GM12864 (cell line): ENCODE results near the gene ARHGAP24.

Source experiments
- DNase-seq: peaks from one replicate; pipeline ENCODE4 v3.0.0-alpha.2; 2011; ENCODE audit warnings: low read depth
- H3K4me3 ChIP-seq: 2 replicates; pipeline ENCODE4 v1.5.1; 2011; ENCODE audit warnings: mild to moderate bottlenecking, low read depth, low read length, control low read depth
- TF ChIP-seq, protein P1 (sequence below): IDR thresholded peaks from 2 replicates; pipeline ENCODE4 v1.5.1; 2011; ENCODE audit warnings: low read depth, mild to moderate bottlenecking, moderate library complexity, low read length, control low read depth, inconsistent platforms; ENCODE audit errors: missing control alignments

ARHGAP24 gene

DNA sequence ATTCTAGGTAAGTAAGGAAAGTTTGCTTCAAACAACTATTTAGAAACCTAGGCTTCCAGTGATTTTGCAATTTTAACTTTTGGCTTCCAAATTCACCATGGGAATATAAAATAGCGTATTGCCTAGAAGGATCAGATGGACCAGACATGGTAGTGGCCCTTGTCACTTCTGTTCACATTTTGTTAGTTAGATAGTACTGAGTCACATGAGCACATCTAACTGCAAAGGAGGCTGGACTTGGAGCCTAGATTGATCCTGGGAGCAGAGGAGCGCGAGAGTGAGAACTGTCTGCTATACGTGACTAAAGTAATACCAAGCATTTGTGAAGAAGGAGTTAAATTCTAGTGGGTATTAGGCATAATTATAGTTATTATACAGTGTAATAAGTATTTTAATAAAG lies 102.4 kb downstream of the ARHGAP24 start:
- DNase-seq = no peak
- TF ChIP-seq, protein P1, sequence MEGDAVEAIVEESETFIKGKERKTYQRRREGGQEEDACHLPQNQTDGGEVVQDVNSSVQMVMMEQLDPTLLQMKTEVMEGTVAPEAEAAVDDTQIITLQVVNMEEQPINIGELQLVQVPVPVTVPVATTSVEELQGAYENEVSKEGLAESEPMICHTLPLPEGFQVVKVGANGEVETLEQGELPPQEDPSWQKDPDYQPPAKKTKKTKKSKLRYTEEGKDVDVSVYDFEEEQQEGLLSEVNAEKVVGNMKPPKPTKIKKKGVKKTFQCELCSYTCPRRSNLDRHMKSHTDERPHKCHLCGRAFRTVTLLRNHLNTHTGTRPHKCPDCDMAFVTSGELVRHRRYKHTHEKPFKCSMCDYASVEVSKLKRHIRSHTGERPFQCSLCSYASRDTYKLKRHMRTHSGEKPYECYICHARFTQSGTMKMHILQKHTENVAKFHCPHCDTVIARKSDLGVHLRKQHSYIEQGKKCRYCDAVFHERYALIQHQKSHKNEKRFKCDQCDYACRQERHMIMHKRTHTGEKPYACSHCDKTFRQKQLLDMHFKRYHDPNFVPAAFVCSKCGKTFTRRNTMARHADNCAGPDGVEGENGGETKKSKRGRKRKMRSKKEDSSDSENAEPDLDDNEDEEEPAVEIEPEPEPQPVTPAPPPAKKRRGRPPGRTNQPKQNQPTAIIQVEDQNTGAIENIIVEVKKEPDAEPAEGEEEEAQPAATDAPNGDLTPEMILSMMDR = no peak

DNA sequence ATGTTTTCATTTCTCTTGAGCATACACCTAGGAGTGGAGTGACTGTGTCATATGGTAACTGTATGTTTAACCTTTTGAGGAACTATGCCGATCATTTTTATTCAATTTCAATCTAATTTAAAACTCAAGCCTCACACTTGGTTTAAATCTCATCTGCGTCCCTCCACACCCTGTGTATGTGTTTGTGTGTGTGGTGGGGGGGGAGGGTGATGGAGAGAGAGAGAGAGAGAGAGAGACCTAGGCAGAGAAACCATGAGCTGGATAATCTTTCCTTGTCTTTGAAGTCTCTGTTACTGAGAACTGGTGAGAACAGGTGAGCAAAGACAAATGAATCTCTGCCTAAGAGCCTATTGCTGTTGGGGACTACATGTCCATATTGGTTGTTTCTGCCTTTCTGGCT lies 105.0 kb downstream of the ARHGAP24 start:
- no peak overlapping the region for H3K4me3 ChIP-seq
- TF ChIP-seq, protein P1 = no peak
- DNase-seq = no peak

More for the DNA sequence above, 102.4 kb downstream of the ARHGAP24 start:
- no peak overlapping the region for H3K4me3 ChIP-seq

DNA sequence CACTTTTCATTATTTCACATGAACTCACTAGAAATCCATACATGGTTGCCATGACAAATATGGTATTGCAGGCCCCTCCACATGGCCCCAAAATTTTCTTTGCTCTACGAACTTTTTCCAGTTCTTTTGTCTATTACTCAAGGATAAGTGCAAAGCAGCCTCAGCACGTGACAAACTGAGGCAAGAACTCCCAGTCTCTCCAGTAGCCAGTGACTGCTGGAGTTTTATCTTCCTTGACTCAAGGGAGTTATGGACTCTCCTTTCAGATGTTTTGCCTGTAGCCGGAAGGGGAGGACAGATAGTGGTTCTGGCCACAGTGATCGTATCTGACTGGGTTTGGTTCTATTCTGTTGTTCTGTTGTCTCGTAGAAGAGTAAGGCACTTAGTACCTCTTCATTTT lies 105.5 kb downstream of the ARHGAP24 start:
- no peak overlapping the region for H3K4me3 ChIP-seq
- no peak for DNase-seq
- TF ChIP-seq, protein P1 = no peak

DNA sequence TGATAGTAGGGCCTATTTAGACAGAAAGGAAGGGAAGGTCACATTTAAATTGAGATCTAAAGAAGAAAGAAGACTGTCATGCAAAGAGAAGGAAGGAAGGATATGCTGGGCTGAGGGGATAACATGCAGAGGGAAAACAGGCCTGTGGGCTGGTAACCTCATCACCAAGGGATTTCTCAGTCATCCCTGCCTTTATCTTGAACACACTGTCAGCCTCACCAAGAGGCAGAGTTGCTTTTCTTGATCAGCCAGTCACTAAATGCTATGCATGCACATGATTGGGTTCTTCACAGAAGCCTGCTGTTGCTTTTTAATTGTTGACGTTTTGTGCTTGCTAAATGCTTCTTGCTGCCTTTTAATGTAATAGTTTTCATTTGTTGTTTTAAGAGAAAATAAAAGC lies 113.0 kb downstream of the ARHGAP24 start:
- H3K4me3 ChIP-seq = no peak overlapping the region
- TF ChIP-seq, protein P1 = no peak
- DNase-seq = no peak

DNA sequence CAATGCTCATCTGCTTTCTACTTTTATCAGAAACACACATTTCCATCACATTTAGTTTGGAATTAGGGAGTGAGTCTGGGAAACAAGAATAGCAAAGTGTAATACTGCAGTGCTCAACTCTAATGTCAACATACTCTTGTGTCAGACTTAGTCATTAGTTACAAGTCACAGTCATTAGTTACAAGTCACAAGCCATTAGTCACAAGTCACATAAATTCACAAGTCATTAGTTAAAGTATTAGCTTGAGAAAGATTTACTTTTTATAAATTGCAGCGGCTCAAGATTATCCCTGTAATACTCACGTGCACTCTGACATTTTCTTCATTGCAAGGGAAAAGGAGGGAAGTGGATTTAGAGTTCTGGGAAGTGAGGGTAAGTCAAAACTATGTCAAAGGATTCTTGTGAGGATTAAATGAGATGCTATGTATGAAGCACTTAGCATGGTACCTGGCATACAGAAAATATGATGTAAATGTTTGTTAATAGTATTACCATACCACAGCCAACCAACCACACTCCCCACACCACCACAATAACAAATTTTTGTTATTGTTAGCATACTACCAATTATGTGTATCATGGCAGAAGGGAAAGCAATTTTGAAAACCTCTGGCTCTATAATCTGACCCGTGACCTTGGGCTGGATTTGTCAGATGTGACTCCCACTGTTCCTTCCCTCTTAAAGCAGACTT lies 116.6 kb downstream of the ARHGAP24 start:
- TF ChIP-seq, protein P1 = no peak
- DNase-seq = no peak
- H3K4me3 ChIP-seq = no peak overlapping the region

DNA sequence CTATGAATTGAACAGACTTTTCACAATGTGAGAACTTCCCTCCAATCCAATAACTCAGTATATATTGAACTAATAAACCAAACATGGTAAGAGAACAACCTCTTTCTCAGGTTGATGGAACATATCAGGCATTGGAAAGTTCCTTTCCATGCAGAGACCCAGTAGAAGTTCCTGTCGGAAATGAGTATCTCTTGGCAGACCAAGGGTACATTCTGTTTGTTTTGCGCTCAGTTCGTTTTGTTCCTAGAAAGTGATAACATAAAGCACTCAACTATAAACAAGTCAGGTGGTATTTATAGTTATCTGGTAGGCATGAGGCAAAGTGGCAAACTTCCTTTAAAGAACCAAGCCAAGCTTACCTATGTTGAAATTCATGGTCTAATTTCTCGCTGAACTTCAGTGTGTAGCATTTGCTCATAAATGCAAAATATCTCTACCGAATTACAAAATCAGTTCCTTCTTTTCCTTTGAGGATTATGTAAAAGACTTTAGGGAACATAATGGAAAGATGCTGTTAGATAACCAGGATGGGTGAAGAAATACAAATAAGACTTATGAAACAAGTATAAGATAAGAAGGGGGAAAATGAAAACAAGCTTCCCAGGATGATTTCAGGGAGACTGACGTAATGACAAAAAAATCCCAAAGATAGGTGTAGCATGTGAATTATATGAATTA lies 120.3 kb downstream of the ARHGAP24 start:
- TF ChIP-seq, protein P1 = no peak
- no peak overlapping the region for H3K4me3 ChIP-seq
- DNase-seq = no peak
